HepG2 (cell line): ENCODE data around the gene ITPRIPL1. TPM values are rescaled to one million over a fixed set of nuclear protein-coding genes. Genes with fewer than 3 reads are reported as not detected.

Source experiments
- ARNT ChIP-seq: fragments of 450-650 bp; IDR thresholded peaks from 2 replicates; pipeline ENCODE4 v1.6.1; 2017
- DMAP1 ChIP-seq: IDR thresholded peaks from 2 replicates; pipeline ENCODE4 v1.6.1; 2016
- DPF2 ChIP-seq: sonication (generic); formaldehyde crosslinking; IDR thresholded peaks from 2 replicates; pipeline ENCODE4 v1.4.0; 2020; ENCODE audit warnings: mild to moderate bottlenecking, low read depth, missing genetic modification reagents, borderline replicate concordance
- EED ChIP-seq: sonication (generic); formaldehyde crosslinking; IDR thresholded peaks from 2 replicates; pipeline ENCODE4 v1.5.0; 2020; ENCODE audit warnings: mild to moderate bottlenecking, missing genetic modification reagents
- FOSL1 ChIP-seq: sonication (generic); formaldehyde crosslinking; IDR thresholded peaks from 2 replicates; pipeline ENCODE4 v1.9.0; 2021; ENCODE audit warnings: missing genetic modification reagents, borderline replicate concordance
- MAF1 ChIP-seq: sonication (generic); formaldehyde crosslinking; IDR thresholded peaks from 2 replicates; pipeline ENCODE4 v1.5.0; 2020; ENCODE audit warnings: missing genetic modification reagents, borderline replicate concordance
- NFE2L2 ChIP-seq: fragments of 150-350 bp; IDR thresholded peaks from 2 replicates; pipeline ENCODE4 v1.6.1; 2014; ENCODE audit warnings: low read length
- ONECUT2 ChIP-seq: sonication (generic); formaldehyde crosslinking; IDR thresholded peaks from 2 replicates; pipeline ENCODE4 v1.4.0; 2020; ENCODE audit warnings: missing genetic modification reagents
- PRMT3 ChIP-seq: sonication (generic); formaldehyde crosslinking; IDR thresholded peaks from 2 replicates; pipeline ENCODE4 v1.8.1; 2022; ENCODE audit warnings: low read depth, mild to moderate bottlenecking, moderate library complexity, missing genetic modification reagents, borderline replicate concordance
- SRSF9 ChIP-seq: fragments of 200-400 bp; formaldehyde crosslinking; IDR thresholded peaks from 2 replicates; pipeline ENCODE4 v1.6.1; 2018; ENCODE audit warnings: borderline replicate concordance, mild to moderate bottlenecking, low read depth, low read length; ENCODE audit not compliant: insufficient read depth, poor library complexity, severe bottlenecking
- TBX3 ChIP-seq: fragments of 450-650 bp; IDR thresholded peaks from 2 replicates; pipeline ENCODE4 v1.6.1; 2017; ENCODE audit warnings: antibody characterized with exemption, mild to moderate bottlenecking, inconsistent platforms, borderline replicate concordance
- XBP1 ChIP-seq: sonication (generic); formaldehyde crosslinking; IDR thresholded peaks from 2 replicates; pipeline ENCODE4 v1.5.0; 2020; ENCODE audit warnings: missing genetic modification reagents
- ZBTB25 ChIP-seq: IDR thresholded peaks from 2 replicates; pipeline ENCODE4 v1.6.1; 2018; ENCODE audit warnings: missing genetic modification reagents
- ZNF24 ChIP-seq: fragments of 450-650 bp; IDR thresholded peaks from 2 replicates; pipeline ENCODE4 v1.6.1; 2017; ENCODE audit warnings: antibody characterized with exemption, mild to moderate bottlenecking
- ZNF253 ChIP-seq: sonication (generic); formaldehyde crosslinking; IDR thresholded peaks from 2 replicates; pipeline ENCODE4 v1.8.0; 2022; ENCODE audit warnings: mild to moderate bottlenecking, missing genetic modification reagents, borderline replicate concordance
- ZNF260 ChIP-seq: sonication (generic); formaldehyde crosslinking; IDR thresholded peaks from 2 replicates; pipeline ENCODE4 v1.4.0; 2020; ENCODE audit warnings: missing genetic modification reagents, low read depth, mild to moderate bottlenecking, borderline replicate concordance
- ZNF274 ChIP-seq: sonication (generic); formaldehyde crosslinking; IDR thresholded peaks from 2 replicates; pipeline ENCODE4 v1.5.1; 2020; ENCODE audit warnings: mild to moderate bottlenecking, missing genetic modification reagents
- ZNF563 ChIP-seq: sonication (generic); formaldehyde crosslinking; IDR thresholded peaks from 2 replicates; pipeline ENCODE4 v1.8.0; 2022; ENCODE audit warnings: mild to moderate bottlenecking, moderate library complexity, missing genetic modification reagents
- ZNF782 ChIP-seq: sonication (generic); formaldehyde crosslinking; IDR thresholded peaks from 2 replicates; pipeline ENCODE4 v1.4.0; 2020; ENCODE audit warnings: missing genetic modification reagents, mild to moderate bottlenecking, borderline replicate concordance
- ZNF841 ChIP-seq: sonication (generic); formaldehyde crosslinking; IDR thresholded peaks from 2 replicates; pipeline ENCODE4 v1.8.1; 2023; ENCODE audit warnings: missing genetic modification reagents, borderline replicate concordance
- polyA plus RNA-seq, 8 experiments: library from polyadenylated mRNA; depleted of rRNA in 3 of 8; stranded (reverse) in 7 of 8; unstranded in 1 of 8; fragments of >200 nt; fragmentation: Illumina TruSeq in 4 of 8; extraction: Trizol in 4 of 8; gene quantifications; 2 replicates each; pipeline versions ENCODE4 v1.2.1 to v1.2.3, GENCODE V29; 2011 to 2016; ENCODE audit warnings: low read depth in 4 of 8, missing spikeins in 1 of 8, mixed read lengths in 1 of 8; ENCODE audit not compliant: insufficient read depth in 1 of 8
- total RNA-seq, 5 experiments: library from RNA; depleted of rRNA; stranded (reverse); fragments of >200 nt; fragmentation: Illumina TruSeq; extraction: Trizol; gene quantifications; 2 replicates each; pipeline ENCODE4 v1.2.3, GENCODE V29; 2016; ENCODE audit warnings: low read depth in 1 of 5
- TF ChIP-seq, protein P1 (sequence below): sonication (generic); formaldehyde crosslinking; IDR thresholded peaks from 2 replicates; pipeline ENCODE4 v1.5.0; 2020; ENCODE audit warnings: mild to moderate bottlenecking, missing genetic modification reagents
- TF ChIP-seq, protein P2 (sequence below): sonication (generic); formaldehyde crosslinking; IDR thresholded peaks from 2 replicates; pipeline ENCODE4 v1.4.0; 2020; ENCODE audit warnings: missing genetic modification reagents, borderline replicate concordance

The ITPRIPL1 gene
- total and polyA plus RNA-seq, 2 of the 13 experiments (the other 11 are each of a cell fraction or from before 2014, with no cell fraction given): 4.3 to 11.7 TPM

DNA sequence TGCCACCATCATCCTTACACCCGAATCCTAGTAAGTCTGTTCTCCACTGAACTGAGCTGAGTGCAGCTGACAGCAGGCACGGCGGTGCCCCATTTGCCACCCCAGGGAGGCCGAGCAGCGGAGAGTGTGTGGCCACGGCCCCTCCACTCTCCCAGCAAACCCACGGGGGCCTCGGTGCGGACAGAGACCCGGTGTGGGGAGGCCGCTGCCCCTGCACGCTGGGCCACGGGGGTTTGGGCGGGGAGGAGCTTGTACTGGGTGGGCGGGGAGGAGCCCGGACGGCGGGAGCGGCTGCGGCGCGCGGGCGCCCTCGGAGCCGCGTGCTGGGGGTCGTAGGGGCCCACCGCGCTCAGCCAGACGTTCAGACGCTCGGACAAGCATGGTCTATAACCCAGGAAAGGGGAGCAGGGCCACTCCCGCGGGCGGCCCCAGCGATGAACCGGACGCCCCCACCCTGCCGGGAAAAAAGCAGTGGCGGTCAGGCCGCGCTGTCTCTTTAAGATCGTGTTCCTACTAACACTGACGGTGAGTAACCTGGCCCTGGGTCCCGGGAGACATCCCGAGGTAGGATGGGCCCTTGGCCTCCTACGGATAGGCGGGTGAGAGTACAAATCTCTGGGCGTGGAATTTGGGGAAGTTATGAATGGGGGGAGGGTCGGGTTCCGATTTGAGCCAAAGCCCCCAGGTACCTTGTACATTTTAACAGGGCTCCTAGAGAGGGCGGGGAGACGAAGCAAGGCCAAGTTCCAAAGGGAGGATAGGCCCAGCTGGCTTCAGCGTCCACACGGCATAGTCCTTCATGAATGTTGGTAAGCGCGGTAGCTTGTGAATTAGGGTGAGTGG is at the start of gene ITPRIPL1 (continued):
- TF ChIP-seq, protein P1, sequence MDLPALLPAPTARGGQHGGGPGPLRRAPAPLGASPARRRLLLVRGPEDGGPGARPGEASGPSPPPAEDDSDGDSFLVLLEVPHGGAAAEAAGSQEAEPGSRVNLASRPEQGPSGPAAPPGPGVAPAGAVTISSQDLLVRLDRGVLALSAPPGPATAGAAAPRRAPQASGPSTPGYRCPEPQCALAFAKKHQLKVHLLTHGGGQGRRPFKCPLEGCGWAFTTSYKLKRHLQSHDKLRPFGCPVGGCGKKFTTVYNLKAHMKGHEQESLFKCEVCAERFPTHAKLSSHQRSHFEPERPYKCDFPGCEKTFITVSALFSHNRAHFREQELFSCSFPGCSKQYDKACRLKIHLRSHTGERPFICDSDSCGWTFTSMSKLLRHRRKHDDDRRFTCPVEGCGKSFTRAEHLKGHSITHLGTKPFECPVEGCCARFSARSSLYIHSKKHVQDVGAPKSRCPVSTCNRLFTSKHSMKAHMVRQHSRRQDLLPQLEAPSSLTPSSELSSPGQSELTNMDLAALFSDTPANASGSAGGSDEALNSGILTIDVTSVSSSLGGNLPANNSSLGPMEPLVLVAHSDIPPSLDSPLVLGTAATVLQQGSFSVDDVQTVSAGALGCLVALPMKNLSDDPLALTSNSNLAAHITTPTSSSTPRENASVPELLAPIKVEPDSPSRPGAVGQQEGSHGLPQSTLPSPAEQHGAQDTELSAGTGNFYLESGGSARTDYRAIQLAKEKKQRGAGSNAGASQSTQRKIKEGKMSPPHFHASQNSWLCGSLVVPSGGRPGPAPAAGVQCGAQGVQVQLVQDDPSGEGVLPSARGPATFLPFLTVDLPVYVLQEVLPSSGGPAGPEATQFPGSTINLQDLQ: no peak
- TF ChIP-seq ZNF563 (CRISPR knock-in tag): peak; percentile 11; the same call in 1 of the 2 replicates
- no peak for TF ChIP-seq ZNF24
- TF ChIP-seq ZBTB25 (CRISPR knock-in tag): no peak
- TF ChIP-seq ZNF260 (CRISPR knock-in tag): no peak
- TF ChIP-seq MAF1 (CRISPR knock-in tag): peak; percentile 71; the same call in 1 of the 2 replicates
- TF ChIP-seq XBP1 (CRISPR knock-in tag): no peak
- TF ChIP-seq ZNF274 (CRISPR knock-in tag): peak; percentile 59; the same call in 1 of the 2 replicates
- TF ChIP-seq ZNF782: peak; percentile 62; the same call in 1 of the 2 replicates
- no peak for TF ChIP-seq ARNT
- no peak; the same call in 1 of the 2 replicates for TF ChIP-seq EED (CRISPR knock-in tag)
- 0 out of 2 replicates have a peak, but pooled peaks have one; percentile 9 for TF ChIP-seq DPF2 (CRISPR knock-in tag)
- TF ChIP-seq ZNF253: 0 out of 2 replicates have a peak, but pooled peaks have one; percentile 40
- no peak for TF ChIP-seq FOSL1 (CRISPR knock-in tag)
- no peak for TF ChIP-seq PRMT3 (CRISPR knock-in tag)
- no peak for TF ChIP-seq SRSF9
- TF ChIP-seq DMAP1: peak; percentile 25
- no peak for TF ChIP-seq TBX3
- TF ChIP-seq, protein P2, sequence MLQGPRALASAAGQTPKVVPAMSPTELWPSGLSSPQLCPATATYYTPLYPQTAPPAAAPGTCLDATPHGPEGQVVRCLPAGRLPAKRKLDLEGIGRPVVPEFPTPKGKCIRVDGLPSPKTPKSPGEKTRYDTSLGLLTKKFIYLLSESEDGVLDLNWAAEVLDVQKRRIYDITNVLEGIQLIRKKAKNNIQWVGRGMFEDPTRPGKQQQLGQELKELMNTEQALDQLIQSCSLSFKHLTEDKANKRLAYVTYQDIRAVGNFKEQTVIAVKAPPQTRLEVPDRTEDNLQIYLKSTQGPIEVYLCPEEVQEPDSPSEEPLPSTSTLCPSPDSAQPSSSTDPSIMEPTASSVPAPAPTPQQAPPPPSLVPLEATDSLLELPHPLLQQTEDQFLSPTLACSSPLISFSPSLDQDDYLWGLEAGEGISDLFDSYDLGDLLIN: no peak
- no peak for TF ChIP-seq ONECUT2 (CRISPR knock-in tag)
- no peak for TF ChIP-seq ZNF841 (CRISPR knock-in tag)
- no peak for TF ChIP-seq NFE2L2
